ENCODE measurements around the gene HABP2.

Gene HABP2

GRCh38 chr10:113524539-113525490 is 28.0 kb upstream of the HABP2 start:
- Histone ChIP-seq H3K27ac (no peak overlapping the region), H3K4me3 (no peak overlapping the region)
- no peak for TF ChIP-seq CTCF (IDR thresholded peaks at IDR 0.05)
- DNase-seq (ENCODE audit: low spot score): no peak

GRCh38 chr10:113525713-113526112 is 27.1 kb upstream of the HABP2 start:
- no peak for DNase-seq (ENCODE audit: low spot score)
- TF ChIP-seq CTCF (IDR thresholded peaks at IDR 0.05): no peak

GRCh38 chr10:113527211-113527906 is 25.5 kb upstream of the HABP2 start:
- no peak for DNase-seq (ENCODE audit: low spot score)
- no peak for TF ChIP-seq CTCF (IDR thresholded peaks at IDR 0.05)
- H3K4me3 ChIP-seq: no peak overlapping the region
- no peak overlapping the region for H3K27ac ChIP-seq

More at GRCh38 chr10:113525713-113526112, 27.1 kb upstream of the HABP2 start:
- no peak overlapping the region for H3K27ac ChIP-seq
- no peak overlapping the region for H3K4me3 ChIP-seq

GRCh38 chr10:113528876-113529275 is 24.0 kb upstream of the HABP2 start:
- no peak overlapping the region for H3K27ac ChIP-seq
- DNase-seq (ENCODE audit: low spot score): no peak
- no peak for TF ChIP-seq CTCF (IDR thresholded peaks at IDR 0.05)
- H3K4me3 ChIP-seq: no peak overlapping the region

- no peak overlapping the region for H3K27ac ChIP-seq
- no peak for DNase-seq (ENCODE audit: low spot score)
- H3K4me3 ChIP-seq: no peak overlapping the region
- TF ChIP-seq CTCF (IDR thresholded peaks at IDR 0.05): no peak
Measured at GRCh38 chr10:113529575-113529974, 23.3 kb upstream of the HABP2 start.

GRCh38 chr10:113530476-113530875 is 22.4 kb upstream of the HABP2 start:
- no peak overlapping the region for H3K4me3 ChIP-seq
- DNase-seq (ENCODE audit: low spot score): no peak
- no peak for TF ChIP-seq CTCF (IDR thresholded peaks at IDR 0.05)
- H3K27ac ChIP-seq: no peak overlapping the region

Data from coronary artery (tissue), 2 donors.